DMS 273 (cell line): ENCODE results near the gene POLG2.
"Not testable (repeated sequence)": the region's sequence is repeated elsewhere in the genome, so short reads cannot be mapped to it uniquely, and the experiment has no call there.

Source experiments
- DNase-seq: peaks from one replicate; lab custom pipeline; 2025; ENCODE audit not compliant: unreplicated experiment; lab: John Stamatoyannopoulos, UW

POLG2 gene

DNA sequence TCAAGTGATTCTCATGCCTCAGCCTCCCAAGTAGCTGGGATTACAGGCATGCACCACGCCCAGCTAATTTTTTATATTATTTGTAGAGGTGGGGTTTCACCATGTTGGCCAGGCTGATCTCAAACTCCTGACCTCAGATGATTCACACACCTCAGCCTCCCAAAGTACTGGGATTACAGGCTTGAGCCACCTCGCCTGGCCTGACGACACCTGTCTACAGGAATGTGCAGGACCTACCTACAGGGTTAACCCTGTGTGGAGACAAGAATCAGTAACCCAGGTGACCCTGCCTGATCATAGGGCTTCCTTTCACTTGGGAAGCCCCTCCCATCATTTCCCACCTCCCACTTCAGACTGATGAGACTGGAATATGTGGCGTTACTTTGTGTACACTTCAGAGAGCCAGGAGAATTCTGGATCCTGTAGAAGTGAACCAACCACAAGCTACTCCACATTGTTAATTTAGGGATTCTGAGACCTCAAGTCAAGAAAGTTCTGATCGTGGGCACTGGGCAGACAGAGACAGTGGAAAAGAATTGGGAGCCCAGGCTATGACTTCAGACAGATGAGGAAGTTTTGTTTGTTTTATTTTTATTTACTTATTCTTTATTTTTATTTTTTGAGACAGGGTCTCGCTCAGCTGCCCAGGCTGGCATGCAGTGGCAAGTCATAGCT lies 53.6 kb downstream of the POLG2 start:
- no peak for DNase-seq

DNA sequence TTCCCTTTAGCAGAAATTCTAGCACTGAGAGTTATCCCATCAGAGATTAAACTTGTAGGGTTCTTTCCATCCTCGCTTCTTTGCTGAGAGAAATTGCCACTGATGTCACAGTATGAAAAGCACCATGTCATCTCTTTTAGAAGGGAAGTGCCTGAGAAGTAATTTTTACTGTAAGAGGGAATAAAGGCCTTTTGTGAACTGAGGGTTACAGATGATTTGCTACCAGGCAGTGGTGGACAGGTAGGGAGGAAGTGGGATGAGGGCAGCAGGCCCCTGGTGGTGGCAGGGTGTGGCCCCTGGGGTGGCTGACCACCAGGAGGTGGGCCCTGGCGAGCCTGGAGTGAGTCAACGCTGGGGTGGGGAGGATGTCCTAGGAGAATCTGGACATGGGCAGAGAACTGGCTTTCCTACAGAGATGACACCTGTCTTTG lies 54.3 kb downstream of the POLG2 start:
- no peak for DNase-seq

DNA sequence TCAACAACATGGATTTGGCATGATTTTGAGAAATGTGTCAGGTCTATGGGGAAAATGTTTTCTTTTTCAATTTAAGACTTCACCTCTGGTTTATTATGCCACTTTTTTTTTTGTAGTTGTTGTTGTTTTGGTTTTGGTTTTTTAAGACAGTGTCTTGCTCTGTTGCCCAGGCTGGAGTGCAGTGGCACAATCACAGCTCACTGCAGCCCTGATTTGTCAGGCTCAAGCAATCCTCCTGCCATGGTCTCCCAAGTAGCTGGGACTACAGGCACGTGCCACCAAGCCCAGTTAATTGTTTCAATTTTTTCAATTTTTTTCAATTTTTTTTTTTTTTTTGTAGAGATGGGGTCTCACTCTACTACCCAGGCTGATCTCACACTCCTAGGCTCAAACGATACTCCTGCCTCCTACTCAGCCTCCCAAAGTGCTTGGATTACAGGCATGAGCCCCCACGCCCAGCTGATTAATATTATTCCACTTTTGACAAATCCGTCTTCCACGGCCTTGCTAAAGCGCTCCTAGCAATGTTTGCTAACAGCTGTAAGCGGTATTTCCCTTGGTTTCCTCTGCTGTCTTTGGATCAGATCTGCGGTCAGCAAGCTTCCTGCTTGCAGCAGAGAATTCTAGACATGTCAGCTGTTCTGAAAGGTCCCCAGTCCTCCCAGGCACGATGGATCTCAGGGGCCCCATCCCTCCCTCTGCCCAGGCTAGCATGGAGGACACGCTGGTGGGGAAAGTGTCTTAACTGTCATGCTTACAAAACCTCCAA lies 54.9 kb downstream of the POLG2 start:
- no peak for DNase-seq

DNA sequence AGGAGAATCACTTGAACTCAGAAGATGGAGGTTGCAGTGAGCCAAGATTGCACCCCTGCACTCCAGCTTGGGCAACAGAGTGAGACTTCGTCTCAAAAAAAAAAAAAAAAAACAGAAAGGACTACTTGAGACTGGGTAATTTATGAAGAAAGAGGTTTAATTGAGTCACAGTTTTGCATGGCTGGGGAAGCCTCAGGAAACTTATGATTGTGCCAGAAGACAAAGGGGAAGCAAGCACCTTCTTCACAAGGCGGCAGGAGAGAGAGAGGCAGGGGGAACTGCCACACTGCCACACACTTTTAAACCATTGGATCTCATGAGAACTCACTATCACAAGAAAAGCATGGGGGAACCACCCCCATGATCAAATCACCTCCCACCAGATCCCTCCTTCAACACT lies 56.9 kb downstream of the POLG2 start:
- DNase-seq, result no peak

DNA sequence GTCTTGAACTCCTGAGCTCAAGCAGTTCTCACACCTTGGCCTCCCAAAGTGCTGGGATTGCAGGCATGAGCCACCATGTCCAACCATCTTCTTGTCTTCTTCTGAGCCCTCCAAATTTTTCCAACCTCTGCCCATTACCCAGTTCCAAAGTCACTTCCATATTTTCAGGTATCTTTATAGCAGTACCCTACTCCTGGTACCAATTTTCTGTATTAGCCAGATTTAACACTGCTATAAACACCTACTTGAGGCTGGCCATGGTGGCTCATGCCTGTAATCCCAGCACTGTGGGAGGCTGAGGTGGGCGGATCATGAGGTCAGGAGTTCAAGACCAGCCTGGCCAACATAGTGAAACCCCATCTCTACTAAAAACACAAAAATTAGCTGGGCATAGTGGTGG lies 57.3 kb downstream of the POLG2 start:
- DNase-seq, result not testable (repeated sequence)

DNA sequence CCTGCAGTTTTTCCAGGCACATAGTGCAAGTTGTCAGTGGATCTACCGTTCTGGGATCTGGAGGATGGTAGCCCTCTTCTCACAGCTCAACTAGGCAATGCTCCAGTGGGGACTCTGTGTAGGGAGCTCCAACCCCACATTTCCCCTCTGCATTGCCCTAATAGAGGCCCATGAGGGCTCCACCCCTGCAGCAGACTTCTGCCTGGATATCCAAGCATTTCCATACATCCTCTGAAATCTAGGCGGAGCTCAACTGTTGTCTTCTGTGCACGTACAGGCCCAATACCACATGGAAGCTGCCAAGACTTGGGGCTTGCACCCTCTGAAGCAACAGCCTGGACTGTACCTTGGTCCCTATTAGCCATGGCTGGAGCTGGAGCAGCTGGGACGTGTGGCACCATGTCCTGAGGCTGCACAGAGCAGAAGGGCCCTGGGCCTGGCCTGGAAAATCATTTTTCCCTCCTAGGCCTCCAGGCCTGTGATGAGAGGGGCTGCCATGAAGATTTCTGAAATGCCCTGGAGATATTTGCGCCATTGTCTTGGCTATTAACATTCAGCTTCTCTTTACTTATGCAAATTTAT lies 58.8 kb downstream of the POLG2 start:
- peak; percentile 13 for DNase-seq

DNA sequence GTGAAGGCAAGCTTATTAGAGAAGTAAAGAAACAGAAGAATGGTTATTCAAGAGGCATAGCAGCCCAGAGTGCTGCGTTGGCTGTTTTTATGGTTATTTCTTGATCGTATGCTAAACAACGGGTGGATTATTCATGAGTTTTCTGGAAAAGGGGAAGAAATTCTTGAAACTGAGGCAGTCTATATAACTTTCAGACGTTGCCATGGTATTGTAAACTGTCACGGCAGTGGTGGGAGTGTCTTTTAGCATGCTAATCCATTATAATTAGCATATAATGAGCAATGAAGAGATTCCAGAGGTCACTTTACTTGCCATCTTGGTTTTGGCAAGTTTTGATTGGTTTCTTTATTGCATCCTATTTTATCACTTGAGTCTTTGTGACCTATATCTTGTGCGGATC lies 65.3 kb downstream of the POLG2 start:
- DNase-seq, result no peak

DNA sequence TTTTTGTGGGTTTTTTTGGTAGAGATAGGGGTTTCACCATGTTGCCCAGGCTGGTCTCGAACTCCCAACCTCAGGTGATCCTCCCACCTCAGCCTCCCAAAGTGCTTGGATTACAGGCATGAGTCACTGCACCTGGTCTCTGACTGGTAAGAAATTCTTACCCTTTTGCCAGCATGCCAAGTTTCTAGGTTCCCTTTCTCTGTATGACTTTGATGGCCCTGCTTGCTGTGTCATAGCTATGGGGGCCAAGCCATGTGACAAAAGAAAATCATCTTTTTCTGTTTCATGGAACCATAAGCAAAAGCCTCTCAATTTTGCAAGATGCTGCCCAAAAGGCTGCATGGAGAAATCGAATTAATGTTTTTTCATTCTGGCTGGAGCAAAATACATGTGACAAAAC lies 66.8 kb downstream of the POLG2 start:
- not testable (repeated sequence) for DNase-seq

DNA sequence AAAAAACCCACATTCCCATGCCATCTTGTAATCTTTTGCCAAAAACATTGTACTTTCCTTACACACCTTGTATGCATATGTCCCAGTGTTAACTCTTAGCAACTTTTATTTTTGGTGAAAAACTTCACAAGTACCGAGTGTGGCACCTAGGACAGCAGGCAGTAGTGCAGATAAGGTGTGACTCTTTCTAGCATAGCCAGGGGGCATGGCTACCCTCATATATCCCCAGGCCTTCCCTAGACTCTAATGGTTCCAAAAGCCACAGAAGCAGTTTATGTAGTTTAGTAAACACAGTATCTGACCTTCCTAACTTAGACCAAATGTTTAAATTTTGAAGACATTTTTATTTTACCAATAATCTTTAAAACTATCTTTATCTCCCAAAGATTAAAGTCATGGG lies 68.4 kb downstream of the POLG2 start:
- DNase-seq, result no peak
